Psoas muscle (tissue), 8 donors: ENCODE data around the gene GSDMA. TPM values are rescaled to one million over a fixed set of nuclear protein-coding genes. Genes with fewer than 3 reads are reported as not detected.

Experiments used
- ATAC-seq, 4 donors: fragments of 200-7000 bp; cut with Tn5 transposase; one replicate each; pipeline ENCODE4 v1.9.1; 2020; ENCODE audit warnings: moderate library complexity in 3 of 4, mild to moderate bottlenecking in 2 of 4
- DNase-seq, 2 donors: peaks; one replicate each; pipeline ENCODE4 v3.0.0-alpha.2; 2020
- H3K27ac ChIP-seq: fragments of 200-600 bp; one replicate; pipeline ENCODE4 v1.8.0; 2022
- H3K27me3 ChIP-seq, 3 donors: fragments of 200-600 bp in 1 of 3; one replicate each; pipeline versions ENCODE4 v1.6.1 to v1.8.0; 2013 to 2022; ENCODE audit warnings: low read length in 2 of 3, mild to moderate bottlenecking in 2 of 3, moderate library complexity in 1 of 3; ENCODE audit not compliant: insufficient read depth in 3 of 3
- H3K36me3 ChIP-seq, 2 donors: fragments of 200-600 bp in 1 of 2; one replicate each; pipeline versions ENCODE4 v1.6.1 to v1.8.0; 2013 to 2022; ENCODE audit warnings: low read depth in 1 of 2, mild to moderate bottlenecking in 1 of 2, moderate library complexity in 1 of 2; ENCODE audit not compliant: insufficient read depth in 1 of 2
- H3K4me1 ChIP-seq: fragments of 200-600 bp; one replicate; pipeline ENCODE4 v1.8.0; 2022
- H3K4me3 ChIP-seq: fragments of 200-600 bp; one replicate; pipeline ENCODE4 v1.8.0; 2022; ENCODE audit warnings: mild to moderate bottlenecking
- H3K9me3 ChIP-seq: fragments of 200-600 bp; one replicate; pipeline ENCODE4 v1.8.0; 2022
- CTCF ChIP-seq: fragments of 200-600 bp; IDR thresholded peaks from one replicate; pipeline ENCODE4 v1.8.0; 2022; ENCODE audit warnings: antibody characterized with exemption
- WGBS, 3 donors: extraction: QIAGEN DNeasy Blood & Tissue Kit; methylation state at CpG; one replicate each; pipeline versions ENCODE4 v1.1.6 to v1.1.7; 2013; 5-methylcytosine and 5-hydroxymethylcytosine counted together
- intact Hi-C, 2 donors: fragments of 100-400 bp; cut with DNase I; formaldehyde crosslinking; loops; one replicate each; pipeline versions ENCODE4 v1.11.0 to v1.14.2; 2022
- polyA plus RNA-seq, 3 donors: library from polyadenylated mRNA; stranded (reverse); fragments of 200-250 nt; gene quantifications; one replicate each; pipeline ENCODE4 v1.2.3, GENCODE V29; 2013
- total RNA-seq, 4 donors: library from RNA; stranded (reverse); fragmentation: NEBNext Ultra II Directional in 2 of 4; extraction: Animal tissue kit (Norgen Biotek cat#: 25700) in 2 of 4; gene quantifications; one replicate each; pipeline versions ENCODE4 v1.2.1 to v1.2.4, GENCODE V29; 2021 to 2023
- donor health status: healthy with polysubstance abuse.
- donor health status: DM: no; HTN: no; CAD: no; lungs with moderate emphysema.
- donor health status: Bipolar disorder and iron deficiency.
- donor health status: healthy.
- donor health status: DM: yes; HTN: yes; CAD: no.
- donor health status: DM: no; HTN: no; CAD: no.
- donor health status: DM: no; HTN: no; CAD: no.
- donor health status: DM: yes; HTN: yes; CAD: no.

GSDMA gene
- total and polyA plus RNA-seq, 7 donors: 0.03 to 0.32 (median 0.15) TPM; not detected in 3

GRCh38 chr17:39923230-39923629, 39.6 kb upstream of the GSDMA start:
- H3K4me1 ChIP-seq: peaks cover 22% of the 10 kb centered on the region
- intact Hi-C loops: no loop called here
- H3K27me3 ChIP-seq: no peaks in the 10 kb centered on the region
- no peaks in the 10 kb centered on the region for H3K9me3 ChIP-seq
- peaks cover 0 to 52% of the 10 kb centered on the region in 2 donors for H3K36me3 ChIP-seq
- DNase-seq (no peak), ATAC-seq (no peak)
- 84 to 92% (median 85%) methylated on average over 6 of the region's 6 CpGs for WGBS, 3 donors
- TF ChIP-seq CTCF: no peak
- no peak overlapping the region for H3K4me3 ChIP-seq
- no peak overlapping the region for H3K27ac ChIP-seq

GRCh38 chr17:39923836-39924690, 38.7 kb upstream of the GSDMA start:
- no peak for DNase-seq
- 72 to 75% (median 74%) methylated on average over 17 of the region's 17 CpGs for whole genome bisulfite sequencing, 3 donors
- intact Hi-C loops: no loop called here

GRCh38 chr17:39924691-39925055, 38.1 kb upstream of the GSDMA start:
- no peak for ATAC-seq
- H3K4me3 ChIP-seq: no peak overlapping the region
- intact Hi-C loops: no loop called here
- no peaks in the 10 kb centered on the region for H3K27me3 ChIP-seq
- no peak overlapping the region for H3K27ac ChIP-seq
- H3K4me1 ChIP-seq: peaks cover 35% of the 10 kb centered on the region
- no peak for TF ChIP-seq CTCF
- DNase-seq: no peak
- whole genome bisulfite sequencing, 3 donors: 53 to 78% (median 58%) methylated on average over 3 of the region's 3 CpGs
- H3K9me3 ChIP-seq: no peaks in the 10 kb centered on the region
- peaks cover 0 to 43% of the 10 kb centered on the region in 2 donors for H3K36me3 ChIP-seq

More at GRCh38 chr17:39923836-39924690, 38.7 kb upstream of the GSDMA start:
- ATAC-seq: no peak
- Histone ChIP-seq H3K27ac (no peak overlapping the region), H3K4me3 (no peak overlapping the region), H3K9me3 (no peaks in the 10 kb centered on the region), H3K27me3 (no peaks in the 10 kb centered on the region), H3K4me1 (peaks cover 31% of the 10 kb centered on the region), H3K36me3 (peaks cover 0 to 48% of the 10 kb centered on the region in 2 donors)
- no peak for TF ChIP-seq CTCF

GRCh38 chr17:39925282-39926134, 37.3 kb upstream of the GSDMA start:
- Histone ChIP-seq H3K27ac (no peak overlapping the region), H3K9me3 (no peaks in the 10 kb centered on the region), H3K4me1 (peaks cover 42% of the 10 kb centered on the region), H3K4me3 (no peak overlapping the region), H3K36me3 (peaks cover 0 to 37% of the 10 kb centered on the region in 2 donors), H3K27me3 (no peaks in the 10 kb centered on the region)
- no peak for DNase-seq
- intact Hi-C loops: no loop called here
- no peak for TF ChIP-seq CTCF
- ATAC-seq: no peak
- 83 to 86% (median 83%) methylated on average over 11 of the region's 11 CpGs for WGBS, 3 donors
